SK-N-MC (cell line): ENCODE data around the gene R3HDM4.

Source experiments
- EZH2 ChIP-seq: fragments of 200-600 bp; sonication (generic); IDR thresholded peaks from one replicate; pipeline ENCODE4 v1.6.1; 2017; ENCODE audit warnings: antibody characterized with exemption
- POLR2AphosphoS5 ChIP-seq: IDR thresholded peaks from 2 replicates; pipeline ENCODE4 v1.6.1; 2012; ENCODE audit warnings: mild to moderate bottlenecking, low read depth, low read length, borderline replicate concordance

GRCh38 chr19:912181-913079, 589 bp downstream of the R3HDM4 start:
- TF ChIP-seq EZH2 (no peak), POLR2AphosphoS5 (no peak)
